H1 (cell line): ENCODE results near the gene ATP11A. TPM values are rescaled to one million over a fixed set of nuclear protein-coding genes. Genes with fewer than 3 reads are reported as not detected.
A peak's percentile ranks its signal among the peaks of the same experiment; 100 is the strongest.

Source experiments
- KDM1A ChIP-seq: fragments of 200-600, 300-600 bp; sonication (generic); IDR thresholded peaks from 2 replicates; pipeline ENCODE4 v1.7.1; 2016; ENCODE audit warnings: mild to moderate bottlenecking, low read length, borderline replicate concordance
- PHF8 ChIP-seq: fragments of 200-600 bp; sonication (generic); conservative IDR thresholded peaks from 2 replicates; pipeline ENCODE4 v1.7.1; 2012; ENCODE audit warnings: low read depth, mild to moderate bottlenecking, inconsistent platforms, low read length, moderate library complexity
- SIN3A ChIP-seq, 2 experiments: IDR thresholded peaks in 1 of 2; conservative IDR thresholded peaks in 1 of 2; 2 replicates each; pipeline ENCODE4 v1.6.1; 2011 to 2012; ENCODE audit warnings: low read length in 2 of 2, improper control_type of control experiment in 1 of 2, low read depth in 1 of 2, mild to moderate bottlenecking in 1 of 2
- SP4 ChIP-seq: IDR thresholded peaks from 2 replicates; pipeline ENCODE4 v1.6.1; 2012; ENCODE audit warnings: low read length, inconsistent platforms
- USF2 ChIP-seq: IDR thresholded peaks from 2 replicates; pipeline ENCODE4 v1.6.1; 2011; ENCODE audit warnings: low read length, improper control_type of control experiment
- polyA plus RNA-seq, 7 experiments: library from polyadenylated mRNA; depleted of rRNA in 3 of 7; stranded (reverse) in 5 of 7; unstranded in 2 of 7; fragments of >200 nt in 5 of 7; fragments of 200-250 nt in 2 of 7; gene quantifications; 1 replicate in 5 of 7; 2 replicates in 1 of 7; 4 replicates in 1 of 7; pipeline versions ENCODE4 v1.2.1 to v1.2.3, GENCODE V29; 2011 to 2013; ENCODE audit warnings: missing spikeins in 2 of 7, mixed read lengths in 2 of 7
- total RNA-seq: library from RNA; stranded (reverse); fragmentation: NEBNext Ultra II Directional; extraction: Animal tissue kit (Norgen Biotek cat#: 25700); gene quantifications from 2 replicates; pipeline ENCODE4 v1.2.1, GENCODE V29; 2021
- TF ChIP-seq, protein P1 (sequence below): fragments of 300-600 bp; sonication (generic); IDR thresholded peaks from 2 replicates; pipeline ENCODE4 v1.7.1; 2012; ENCODE audit warnings: low read length, moderate library complexity, mild to moderate bottlenecking, inconsistent platforms; ENCODE audit not compliant: insufficient replicate concordance
- TF ChIP-seq, protein P2 (sequence below): IDR thresholded peaks from 2 replicates; pipeline ENCODE4 v1.6.1; 2011; ENCODE audit warnings: low read depth, mild to moderate bottlenecking, low read length; ENCODE audit not compliant: insufficient read depth

The ATP11A gene
- total and polyA plus RNA-seq, 2 of the 8 experiments (the other 6 are each of a cell fraction or from before 2014, with no cell fraction given), result 28.8 to 72.9 TPM

GRCh38 chr13:112893570-112894422, 204.0 kb downstream of the ATP11A start (continued):
- TF ChIP-seq, protein P1, sequence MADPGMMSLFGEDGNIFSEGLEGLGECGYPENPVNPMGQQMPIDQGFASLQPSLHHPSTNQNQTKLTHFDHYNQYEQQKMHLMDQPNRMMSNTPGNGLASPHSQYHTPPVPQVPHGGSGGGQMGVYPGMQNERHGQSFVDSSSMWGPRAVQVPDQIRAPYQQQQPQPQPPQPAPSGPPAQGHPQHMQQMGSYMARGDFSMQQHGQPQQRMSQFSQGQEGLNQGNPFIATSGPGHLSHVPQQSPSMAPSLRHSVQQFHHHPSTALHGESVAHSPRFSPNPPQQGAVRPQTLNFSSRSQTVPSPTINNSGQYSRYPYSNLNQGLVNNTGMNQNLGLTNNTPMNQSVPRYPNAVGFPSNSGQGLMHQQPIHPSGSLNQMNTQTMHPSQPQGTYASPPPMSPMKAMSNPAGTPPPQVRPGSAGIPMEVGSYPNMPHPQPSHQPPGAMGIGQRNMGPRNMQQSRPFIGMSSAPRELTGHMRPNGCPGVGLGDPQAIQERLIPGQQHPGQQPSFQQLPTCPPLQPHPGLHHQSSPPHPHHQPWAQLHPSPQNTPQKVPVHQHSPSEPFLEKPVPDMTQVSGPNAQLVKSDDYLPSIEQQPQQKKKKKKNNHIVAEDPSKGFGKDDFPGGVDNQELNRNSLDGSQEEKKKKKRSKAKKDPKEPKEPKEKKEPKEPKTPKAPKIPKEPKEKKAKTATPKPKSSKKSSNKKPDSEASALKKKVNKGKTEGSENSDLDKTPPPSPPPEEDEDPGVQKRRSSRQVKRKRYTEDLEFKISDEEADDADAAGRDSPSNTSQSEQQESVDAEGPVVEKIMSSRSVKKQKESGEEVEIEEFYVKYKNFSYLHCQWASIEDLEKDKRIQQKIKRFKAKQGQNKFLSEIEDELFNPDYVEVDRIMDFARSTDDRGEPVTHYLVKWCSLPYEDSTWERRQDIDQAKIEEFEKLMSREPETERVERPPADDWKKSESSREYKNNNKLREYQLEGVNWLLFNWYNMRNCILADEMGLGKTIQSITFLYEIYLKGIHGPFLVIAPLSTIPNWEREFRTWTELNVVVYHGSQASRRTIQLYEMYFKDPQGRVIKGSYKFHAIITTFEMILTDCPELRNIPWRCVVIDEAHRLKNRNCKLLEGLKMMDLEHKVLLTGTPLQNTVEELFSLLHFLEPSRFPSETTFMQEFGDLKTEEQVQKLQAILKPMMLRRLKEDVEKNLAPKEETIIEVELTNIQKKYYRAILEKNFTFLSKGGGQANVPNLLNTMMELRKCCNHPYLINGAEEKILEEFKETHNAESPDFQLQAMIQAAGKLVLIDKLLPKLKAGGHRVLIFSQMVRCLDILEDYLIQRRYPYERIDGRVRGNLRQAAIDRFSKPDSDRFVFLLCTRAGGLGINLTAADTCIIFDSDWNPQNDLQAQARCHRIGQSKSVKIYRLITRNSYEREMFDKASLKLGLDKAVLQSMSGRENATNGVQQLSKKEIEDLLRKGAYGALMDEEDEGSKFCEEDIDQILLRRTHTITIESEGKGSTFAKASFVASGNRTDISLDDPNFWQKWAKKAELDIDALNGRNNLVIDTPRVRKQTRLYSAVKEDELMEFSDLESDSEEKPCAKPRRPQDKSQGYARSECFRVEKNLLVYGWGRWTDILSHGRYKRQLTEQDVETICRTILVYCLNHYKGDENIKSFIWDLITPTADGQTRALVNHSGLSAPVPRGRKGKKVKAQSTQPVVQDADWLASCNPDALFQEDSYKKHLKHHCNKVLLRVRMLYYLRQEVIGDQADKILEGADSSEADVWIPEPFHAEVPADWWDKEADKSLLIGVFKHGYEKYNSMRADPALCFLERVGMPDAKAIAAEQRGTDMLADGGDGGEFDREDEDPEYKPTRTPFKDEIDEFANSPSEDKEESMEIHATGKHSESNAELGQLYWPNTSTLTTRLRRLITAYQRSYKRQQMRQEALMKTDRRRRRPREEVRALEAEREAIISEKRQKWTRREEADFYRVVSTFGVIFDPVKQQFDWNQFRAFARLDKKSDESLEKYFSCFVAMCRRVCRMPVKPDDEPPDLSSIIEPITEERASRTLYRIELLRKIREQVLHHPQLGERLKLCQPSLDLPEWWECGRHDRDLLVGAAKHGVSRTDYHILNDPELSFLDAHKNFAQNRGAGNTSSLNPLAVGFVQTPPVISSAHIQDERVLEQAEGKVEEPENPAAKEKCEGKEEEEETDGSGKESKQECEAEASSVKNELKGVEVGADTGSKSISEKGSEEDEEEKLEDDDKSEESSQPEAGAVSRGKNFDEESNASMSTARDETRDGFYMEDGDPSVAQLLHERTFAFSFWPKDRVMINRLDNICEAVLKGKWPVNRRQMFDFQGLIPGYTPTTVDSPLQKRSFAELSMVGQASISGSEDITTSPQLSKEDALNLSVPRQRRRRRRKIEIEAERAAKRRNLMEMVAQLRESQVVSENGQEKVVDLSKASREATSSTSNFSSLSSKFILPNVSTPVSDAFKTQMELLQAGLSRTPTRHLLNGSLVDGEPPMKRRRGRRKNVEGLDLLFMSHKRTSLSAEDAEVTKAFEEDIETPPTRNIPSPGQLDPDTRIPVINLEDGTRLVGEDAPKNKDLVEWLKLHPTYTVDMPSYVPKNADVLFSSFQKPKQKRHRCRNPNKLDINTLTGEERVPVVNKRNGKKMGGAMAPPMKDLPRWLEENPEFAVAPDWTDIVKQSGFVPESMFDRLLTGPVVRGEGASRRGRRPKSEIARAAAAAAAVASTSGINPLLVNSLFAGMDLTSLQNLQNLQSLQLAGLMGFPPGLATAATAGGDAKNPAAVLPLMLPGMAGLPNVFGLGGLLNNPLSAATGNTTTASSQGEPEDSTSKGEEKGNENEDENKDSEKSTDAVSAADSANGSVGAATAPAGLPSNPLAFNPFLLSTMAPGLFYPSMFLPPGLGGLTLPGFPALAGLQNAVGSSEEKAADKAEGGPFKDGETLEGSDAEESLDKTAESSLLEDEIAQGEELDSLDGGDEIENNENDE, result no peak
- peak; percentile 37; the same call in 1 of the 2 replicates for TF ChIP-seq USF2
- TF ChIP-seq SP4, result no peak
- TF ChIP-seq SIN3A (conservative IDR thresholded peaks at IDR 0.05 in 1 of 2, IDR thresholded peaks at IDR 0.05 in 1 of 2; ENCODE audit: low read depth in 1 of 2, low read length in 2 of 2), result peak in 1 of 2 experiments; percentile 50; a peak in 1 of 4 replicates
- no peak for TF ChIP-seq PHF8
- TF ChIP-seq, protein P2, sequence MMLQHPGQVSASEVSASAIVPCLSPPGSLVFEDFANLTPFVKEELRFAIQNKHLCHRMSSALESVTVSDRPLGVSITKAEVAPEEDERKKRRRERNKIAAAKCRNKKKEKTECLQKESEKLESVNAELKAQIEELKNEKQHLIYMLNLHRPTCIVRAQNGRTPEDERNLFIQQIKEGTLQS, result 0 out of 2 replicates have a peak, but pooled peaks have one; percentile 9
- peak; percentile 25; the same call in 1 of the 2 replicates for TF ChIP-seq KDM1A
